ENCODE results near the gene SORCS2. TPM values are rescaled to one million over a fixed set of nuclear protein-coding genes. Genes with fewer than 3 reads are reported as not detected.

Gene SORCS2
- total and polyA plus RNA-seq, 2 donors (not counting 1 experiment from before 2014, with no cell fraction given), result not detected

- H3K4me3 ChIP-seq (ENCODE audit: control extremely low read depth in 1 of 5, extremely low read depth in 1 of 5, insufficient read depth in 1 of 5, low read depth in 2 of 5, low read length in 4 of 5), result no peak overlapping the region
- no peaks in the 10 kb centered on the region for H3K4me1 Mint-ChIP-seq
- ChIA-PET CTCF (no interaction called here), POLR2A (no interaction called here)
- TF ChIP-seq EZH2 (IDR thresholded peaks at IDR 0.05; ENCODE audit: borderline replicate concordance, insufficient read depth, low read depth, low read length, poor library complexity, severe bottlenecking) (no peak), CTCF (IDR thresholded peaks at IDR 0.05) (no peak)
- ATAC-seq (ENCODE audit: low read depth) (no peak), DNase-seq (no peak)
- no peak overlapping the region for H3K9ac ChIP-seq (ENCODE audit: low read length)
- H3K9me3 Mint-ChIP-seq (ENCODE audit: insufficient read depth), result no peaks in the 10 kb centered on the region
- H3K4me3 Mint-ChIP-seq, result no peak overlapping the region
- no peak overlapping the region for H3K27ac Mint-ChIP-seq
- no peaks in the 10 kb centered on the region for H3K27me3 ChIP-seq (replicated peaks in 1 of 4; ENCODE audit: control extremely low read depth in 1 of 4, control insufficient read depth in 3 of 4, insufficient read depth in 4 of 4, low read length in 3 of 4)
- H2AFZ ChIP-seq (ENCODE audit: insufficient read depth, low read depth, low read length, poor library complexity, severe bottlenecking), result no peak overlapping the region
- no peak overlapping the region for H3K4me2 ChIP-seq (replicated peaks; ENCODE audit: low read depth, low read length, poor library complexity, severe bottlenecking)
- intact Hi-C loops (cut with micrococcal nuclease), result no loop called here
- no peaks in the 10 kb centered on the region for H3K4me1 ChIP-seq (ENCODE audit: control insufficient read depth in 2 of 2, insufficient read depth in 2 of 2, low read length in 2 of 2)
- no peaks in the 10 kb centered on the region for H3K79me2 ChIP-seq (ENCODE audit: control insufficient read depth, insufficient read depth, low read length)
- H3K36me3 ChIP-seq (replicated peaks in 1 of 2; ENCODE audit: control extremely low read depth in 1 of 2, control insufficient read depth in 1 of 2, extremely low read depth in 1 of 2, insufficient read depth in 2 of 2, low read length in 1 of 2), result no peaks in the 10 kb centered on the region
- no peaks in the 10 kb centered on the region for H3K9me3 ChIP-seq (ENCODE audit: control extremely low read depth in 1 of 3, control insufficient read depth in 2 of 3, insufficient read depth in 1 of 3, low read length in 2 of 3)
- 66% methylated on average over 9 of the region's 10 CpGs for WGBS (ENCODE audit: insufficient coverage)
- H4K20me1 ChIP-seq (ENCODE audit: control insufficient read depth, insufficient read depth, low read length, poor library complexity, severe bottlenecking), result no peaks in the 10 kb centered on the region
- H3K27ac ChIP-seq (ENCODE audit: low read length in 2 of 2), result no peak overlapping the region
- no peaks in the 10 kb centered on the region for H3K27me3 Mint-ChIP-seq
These were observed 235.0 kb downstream of the SORCS2 start for GRCh38 chr4:7427361-7427760.

- Mint-ChIP-seq H3K4me3 (no peak overlapping the region), H3K9me3 (ENCODE audit: insufficient read depth) (no peaks in the 10 kb centered on the region), H3K4me1 (no peaks in the 10 kb centered on the region), H3K27ac (no peak overlapping the region), H3K27me3 (no peaks in the 10 kb centered on the region)
- H4K20me1 ChIP-seq (ENCODE audit: control insufficient read depth, insufficient read depth, low read length, poor library complexity, severe bottlenecking), result no peaks in the 10 kb centered on the region
- H3K9me3 ChIP-seq (ENCODE audit: control extremely low read depth in 1 of 3, control insufficient read depth in 2 of 3, insufficient read depth in 1 of 3, low read length in 2 of 3), result no peaks in the 10 kb centered on the region
- H3K36me3 ChIP-seq (replicated peaks in 1 of 2; ENCODE audit: control extremely low read depth in 1 of 2, control insufficient read depth in 1 of 2, extremely low read depth in 1 of 2, insufficient read depth in 2 of 2, low read length in 1 of 2), result no peaks in the 10 kb centered on the region
- H3K4me3 ChIP-seq (ENCODE audit: control extremely low read depth in 1 of 5, extremely low read depth in 1 of 5, insufficient read depth in 1 of 5, low read depth in 2 of 5, low read length in 4 of 5), result no peak overlapping the region
- WGBS (ENCODE audit: insufficient coverage), result 80% methylated on average over 8 of the region's 13 CpGs
- no peaks in the 10 kb centered on the region for H3K79me2 ChIP-seq (ENCODE audit: control insufficient read depth, insufficient read depth, low read length)
- intact Hi-C loops (cut with micrococcal nuclease), result no loop called here
- no peaks in the 10 kb centered on the region for H3K27me3 ChIP-seq (replicated peaks in 1 of 4; ENCODE audit: control extremely low read depth in 1 of 4, control insufficient read depth in 3 of 4, insufficient read depth in 4 of 4, low read length in 3 of 4)
- H3K4me1 ChIP-seq (ENCODE audit: control insufficient read depth in 2 of 2, insufficient read depth in 2 of 2, low read length in 2 of 2), result no peaks in the 10 kb centered on the region
- no peak overlapping the region for H3K4me2 ChIP-seq (replicated peaks; ENCODE audit: low read depth, low read length, poor library complexity, severe bottlenecking)
- no peak overlapping the region for H3K9ac ChIP-seq (ENCODE audit: low read length)
- CTCF ChIA-PET, result no interaction called here
- no peak overlapping the region for H2AFZ ChIP-seq (ENCODE audit: insufficient read depth, low read depth, low read length, poor library complexity, severe bottlenecking)
- POLR2A ChIA-PET, result no interaction called here
- no peak overlapping the region for H3K27ac ChIP-seq (ENCODE audit: low read length in 2 of 2)
- ATAC-seq (ENCODE audit: low read depth) (no peak), DNase-seq (no peak)
- TF ChIP-seq EZH2 (IDR thresholded peaks at IDR 0.05; ENCODE audit: borderline replicate concordance, insufficient read depth, low read depth, low read length, poor library complexity, severe bottlenecking), result no peak
- TF ChIP-seq CTCF (IDR thresholded peaks at IDR 0.05), result no peak
These were observed 235.5 kb downstream of the SORCS2 start for GRCh38 chr4:7427831-7428260.
